ENCODE results near the gene IQSEC1.

The IQSEC1 gene

DNA sequence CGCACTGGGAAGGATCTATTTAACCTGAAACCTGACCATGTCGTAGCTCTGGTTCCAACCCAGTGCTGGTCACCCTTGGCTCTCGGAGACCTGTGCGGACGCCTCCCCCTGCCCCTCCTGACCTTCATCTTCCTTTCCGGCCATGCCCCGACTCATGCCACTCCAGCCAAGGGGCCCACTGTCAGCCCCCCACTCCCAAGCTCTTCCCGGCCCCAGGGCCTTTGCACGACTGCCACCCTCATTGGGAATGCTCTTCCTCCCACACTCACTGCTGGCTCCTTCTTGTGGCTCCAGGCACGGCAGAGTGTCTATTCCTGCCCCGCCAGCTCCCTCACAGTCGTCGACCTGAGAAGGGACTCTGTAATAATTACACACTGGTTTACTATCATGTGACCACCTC, 9.4 kb upstream of the IQSEC1 start:
- Mint-ChIP-seq H3K4me3 (no peak overlapping the region), H3K27ac (peak overlapping the region; percentile 77), H3K9me3 (no peaks in the 10 kb centered on the region), H3K27me3 (no peaks in the 10 kb centered on the region), H3K4me1 (peaks cover 72% of the 10 kb centered on the region), H3K36me3 (no peaks in the 10 kb centered on the region)
- no peak for ATAC-seq

DNA sequence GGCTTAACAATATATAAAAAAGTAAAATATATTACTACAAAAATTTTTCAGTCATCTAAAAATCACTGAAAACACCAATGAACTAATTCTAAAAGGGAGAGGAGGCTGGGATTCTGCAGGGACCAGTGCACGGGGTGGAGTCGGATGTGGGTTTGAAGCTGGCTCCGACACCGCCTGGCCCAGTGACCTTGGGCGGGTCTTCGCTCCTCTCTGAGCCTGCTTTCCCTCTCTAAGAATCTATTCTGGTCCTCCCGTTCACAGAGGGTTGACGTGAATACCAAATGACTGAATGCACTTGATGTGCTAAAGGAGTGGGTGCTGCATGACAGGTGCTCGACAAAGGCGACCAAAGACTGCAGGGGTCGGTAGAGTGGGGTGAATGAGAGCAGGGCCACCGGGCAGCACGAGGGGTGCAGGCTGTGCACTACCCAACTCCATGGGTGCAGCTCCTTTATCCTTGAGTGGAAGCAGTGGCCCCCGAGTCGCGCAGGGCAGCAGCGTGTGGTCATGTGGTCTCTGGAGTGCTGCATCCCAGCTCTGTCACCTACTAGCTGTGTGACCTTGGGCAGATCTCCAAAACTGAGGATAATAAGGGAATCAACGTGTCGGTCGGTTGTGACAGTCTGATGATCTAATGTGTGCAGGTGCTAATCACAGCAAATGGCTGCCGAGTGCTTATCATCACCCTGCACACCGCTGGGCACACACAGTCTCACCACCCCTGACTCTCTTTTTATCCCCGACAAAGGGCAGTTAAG, 8.6 kb upstream of the IQSEC1 start:
- Mint-ChIP-seq H3K36me3 (no peaks in the 10 kb centered on the region), H3K4me1 (peaks cover 67% of the 10 kb centered on the region), H3K27ac (peak overlapping the region; percentile 77), H3K27me3 (no peaks in the 10 kb centered on the region), H3K4me3 (no peak overlapping the region), H3K9me3 (no peaks in the 10 kb centered on the region)
- no peak for ATAC-seq

DNA sequence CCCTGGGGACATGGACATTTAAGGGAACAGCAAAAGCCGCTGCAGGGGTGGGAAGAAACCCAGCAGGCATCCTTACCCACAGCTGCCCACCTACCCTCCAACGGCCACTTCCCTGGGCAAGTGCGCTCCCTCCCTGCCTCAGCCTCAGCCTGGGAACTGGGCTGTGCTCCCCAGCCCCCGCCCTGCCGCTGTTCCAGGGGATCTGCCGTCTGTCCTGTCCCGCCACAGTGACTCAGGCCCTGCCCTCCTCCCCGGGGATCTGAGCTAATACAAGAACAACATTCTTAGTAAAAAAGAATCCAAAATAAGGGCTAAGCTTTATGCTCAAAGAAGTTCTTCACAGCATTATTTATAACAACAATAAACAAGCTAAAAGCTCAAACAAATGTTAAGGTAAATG, 7.4 kb upstream of the IQSEC1 start:
- H3K9me3 Mint-ChIP-seq: no peaks in the 10 kb centered on the region
- no peak overlapping the region for H3K4me3 Mint-ChIP-seq
- no peak overlapping the region for H3K27ac Mint-ChIP-seq
- H3K4me1 Mint-ChIP-seq: peaks cover 55% of the 10 kb centered on the region
- ATAC-seq: no peak
- H3K27me3 Mint-ChIP-seq: no peaks in the 10 kb centered on the region
- no peaks in the 10 kb centered on the region for H3K36me3 Mint-ChIP-seq

DNA sequence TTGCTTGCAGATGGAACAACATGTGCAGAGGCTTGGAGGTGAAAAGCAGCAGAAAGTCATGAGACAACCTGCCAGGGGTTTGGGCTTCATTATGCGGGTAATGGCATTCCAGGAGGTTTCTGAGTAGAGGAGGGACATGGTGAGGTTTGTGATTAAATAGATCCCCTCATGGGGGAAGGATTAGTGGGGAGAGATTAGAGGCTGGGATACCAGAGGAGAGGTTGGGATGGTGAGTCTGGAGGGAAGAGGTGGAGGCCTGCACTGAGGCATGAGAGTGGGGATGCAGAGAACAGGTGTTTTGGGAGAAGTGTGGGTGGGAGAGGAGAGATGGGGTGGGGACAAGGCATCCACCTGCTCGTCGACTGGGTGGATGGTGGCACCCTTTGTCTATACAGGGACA, 6.8 kb upstream of the IQSEC1 start:
- Mint-ChIP-seq H3K4me3 (no peak overlapping the region), H3K27me3 (no peaks in the 10 kb centered on the region), H3K4me1 (peaks cover 50% of the 10 kb centered on the region), H3K9me3 (no peaks in the 10 kb centered on the region), H3K36me3 (no peaks in the 10 kb centered on the region), H3K27ac (peak overlapping the region; percentile 3)
- no peak for ATAC-seq

DNA sequence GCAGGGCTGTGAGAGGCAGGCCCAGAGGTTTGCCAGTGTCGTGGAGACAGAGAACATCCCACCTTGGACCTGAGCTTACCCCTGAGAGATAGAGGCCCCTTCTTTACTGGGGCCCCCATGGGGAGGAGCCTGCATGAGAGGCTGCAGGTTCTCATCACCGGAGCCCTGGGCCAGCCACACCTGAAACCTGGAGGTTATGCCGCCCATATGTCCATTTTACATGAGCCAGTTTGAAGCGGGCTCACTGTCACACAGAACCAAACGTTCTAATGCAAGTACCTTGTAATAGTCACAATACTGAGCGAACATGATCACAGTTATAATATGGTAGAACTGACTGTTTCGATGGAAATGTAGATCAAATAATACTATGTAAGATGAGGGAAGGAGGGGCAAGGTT, 6.3 kb upstream of the IQSEC1 start:
- Mint-ChIP-seq H3K4me3 (no peak overlapping the region), H3K27ac (peak overlapping the region; percentile 3), H3K9me3 (no peaks in the 10 kb centered on the region), H3K36me3 (no peaks in the 10 kb centered on the region), H3K4me1 (peaks cover 46% of the 10 kb centered on the region), H3K27me3 (no peaks in the 10 kb centered on the region)
- no peak for ATAC-seq

DNA sequence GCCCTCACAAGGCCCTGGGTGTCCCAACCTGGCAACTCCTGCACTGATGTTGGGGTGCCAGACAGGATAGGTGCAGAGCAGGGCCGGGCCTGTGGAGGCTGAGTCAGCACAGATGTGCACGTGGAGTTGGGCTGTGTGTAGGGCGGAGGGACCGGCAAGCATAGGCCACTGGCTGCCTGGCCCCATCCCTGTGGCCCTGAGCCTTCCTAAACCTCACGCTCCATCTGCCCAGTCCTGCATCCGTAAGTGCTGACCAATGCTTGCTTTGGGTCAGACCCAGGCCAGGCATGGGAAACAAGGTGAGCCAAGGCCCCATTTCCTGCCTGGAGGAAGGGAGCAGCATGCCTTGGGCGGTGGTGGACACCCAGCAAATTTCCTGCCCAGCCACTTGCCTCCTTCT, 5.8 kb upstream of the IQSEC1 start:
- no peak for ATAC-seq
- H3K9me3 Mint-ChIP-seq: no peaks in the 10 kb centered on the region
- peaks cover 4% of the 10 kb centered on the region for H3K27me3 Mint-ChIP-seq
- H3K27ac Mint-ChIP-seq: no peak overlapping the region
- peaks cover 46% of the 10 kb centered on the region for H3K4me1 Mint-ChIP-seq
- no peak overlapping the region for H3K4me3 Mint-ChIP-seq
- no peaks in the 10 kb centered on the region for H3K36me3 Mint-ChIP-seq

DNA sequence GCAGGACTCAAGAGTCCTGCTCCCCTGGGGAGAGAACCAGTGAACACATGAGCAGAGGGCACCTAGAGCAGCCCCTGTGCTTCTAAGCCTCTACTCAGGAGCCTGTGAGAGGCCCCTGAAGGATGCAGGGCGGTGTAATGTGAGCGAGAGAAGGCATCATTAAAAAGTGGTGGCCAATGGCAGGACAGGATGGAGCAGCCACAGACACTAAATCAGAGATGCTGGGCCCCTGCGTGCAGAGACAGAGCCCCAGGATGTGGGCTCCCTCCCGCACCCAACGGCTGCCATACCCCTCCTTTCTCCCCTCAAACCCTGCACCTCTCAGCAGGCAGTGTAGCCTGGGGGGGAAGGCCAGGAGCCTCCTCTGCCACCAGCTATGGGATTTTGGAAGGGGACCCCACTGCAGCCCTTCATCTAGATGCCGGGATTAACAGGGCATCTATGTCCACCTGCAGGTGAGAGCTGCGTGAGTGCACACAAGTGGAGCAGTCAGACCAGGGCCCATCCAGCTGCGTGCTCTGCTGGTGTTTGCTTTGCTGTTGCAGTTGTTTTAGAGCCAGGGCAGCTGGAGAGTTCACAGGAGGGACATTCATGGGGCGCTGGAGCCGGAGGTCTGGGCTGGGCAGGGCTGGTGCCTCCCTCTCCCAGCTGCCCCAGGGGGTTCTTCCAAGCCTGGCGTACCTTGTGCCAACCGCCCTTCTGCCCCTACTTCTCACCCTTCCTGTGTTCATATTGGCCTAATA, 5.1 kb upstream of the IQSEC1 start:
- peaks cover 46% of the 10 kb centered on the region for H3K4me1 Mint-ChIP-seq
- H3K36me3 Mint-ChIP-seq: no peaks in the 10 kb centered on the region
- H3K27ac Mint-ChIP-seq: no peak overlapping the region
- peaks cover 9% of the 10 kb centered on the region for H3K27me3 Mint-ChIP-seq
- H3K4me3 Mint-ChIP-seq: no peak overlapping the region
- no peaks in the 10 kb centered on the region for H3K9me3 Mint-ChIP-seq
- no peak for ATAC-seq

DNA sequence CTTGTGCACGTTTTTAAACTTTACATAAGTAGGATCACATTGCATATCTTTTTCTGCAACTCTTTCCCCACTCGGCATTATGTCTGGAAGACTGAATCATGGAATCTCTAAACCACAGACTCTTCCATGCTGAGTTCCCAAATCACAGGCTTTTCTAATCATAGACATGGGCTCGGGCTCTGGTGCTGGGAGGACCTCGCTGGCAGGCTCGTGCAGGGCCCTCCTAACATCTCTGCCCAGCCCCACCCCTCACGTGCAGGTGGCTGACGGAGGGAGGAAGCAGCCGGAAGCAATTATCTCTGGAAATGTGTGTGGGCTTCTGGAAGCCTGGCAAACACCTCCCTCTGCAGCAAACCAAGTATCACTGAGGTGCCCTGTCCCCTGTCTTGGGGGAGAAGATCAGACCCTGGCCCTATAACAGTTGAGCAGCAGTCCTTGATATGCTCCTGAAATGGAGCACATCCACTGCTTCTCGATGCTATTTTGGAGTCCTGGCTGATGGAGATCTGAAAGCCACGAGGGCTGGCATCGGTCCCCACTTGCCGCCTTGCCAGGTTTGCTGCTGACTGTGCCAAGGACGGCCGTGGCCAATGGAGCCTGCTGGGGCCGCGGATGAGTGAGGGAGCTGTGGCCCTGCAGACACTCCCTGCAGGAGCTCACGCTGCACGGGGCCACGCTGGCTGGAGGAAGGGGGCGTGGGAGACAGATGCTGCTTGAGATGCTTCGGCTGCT, 4.4 kb upstream of the IQSEC1 start:
- Mint-ChIP-seq H3K4me3 (no peak overlapping the region), H3K36me3 (no peaks in the 10 kb centered on the region)
- no peak for ATAC-seq

DNA sequence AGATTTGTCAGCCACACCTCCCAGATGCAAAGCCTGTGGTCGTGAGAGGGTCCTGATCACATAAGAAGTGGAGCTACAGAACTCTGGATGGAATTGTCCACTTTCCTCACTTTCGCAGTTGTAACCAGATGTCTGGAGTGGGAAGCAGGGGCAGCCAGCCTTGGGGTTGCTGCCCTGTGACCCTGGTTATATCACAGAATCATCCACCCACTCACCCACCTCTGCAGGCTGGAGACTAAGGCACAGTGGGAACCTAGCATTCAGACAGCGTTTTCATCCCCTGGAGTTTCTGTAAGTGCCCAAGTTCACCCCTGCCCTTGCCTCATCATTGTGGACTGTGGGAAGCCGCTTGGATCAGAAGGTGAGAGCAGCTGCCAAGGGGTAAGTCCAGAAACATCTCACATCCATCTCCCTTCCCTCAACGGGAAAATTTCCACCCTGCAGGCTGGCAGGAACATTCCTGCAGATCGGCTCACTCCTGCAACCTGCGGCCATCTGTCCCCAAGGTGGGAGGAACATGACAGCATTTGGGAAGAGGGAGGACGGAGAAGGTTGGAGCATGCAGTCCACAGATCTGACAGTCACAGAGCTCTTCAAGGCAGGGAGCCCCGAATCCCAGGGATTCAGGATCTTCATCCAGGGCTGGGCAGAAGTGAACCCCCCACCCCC, 2.9 kb upstream of the IQSEC1 start:
- Mint-ChIP-seq H3K4me3 (no peak overlapping the region), H3K4me1 (peaks cover 48% of the 10 kb centered on the region), H3K27me3 (peaks cover 9% of the 10 kb centered on the region), H3K36me3 (no peaks in the 10 kb centered on the region), H3K27ac (no peak overlapping the region), H3K9me3 (no peaks in the 10 kb centered on the region)
- ATAC-seq: no peak

More for the DNA sequence above, 4.4 kb upstream of the IQSEC1 start:
- no peak overlapping the region for H3K27ac Mint-ChIP-seq
- peaks cover 9% of the 10 kb centered on the region for H3K27me3 Mint-ChIP-seq
- no peaks in the 10 kb centered on the region for H3K9me3 Mint-ChIP-seq
- H3K4me1 Mint-ChIP-seq: peaks cover 43% of the 10 kb centered on the region

DNA sequence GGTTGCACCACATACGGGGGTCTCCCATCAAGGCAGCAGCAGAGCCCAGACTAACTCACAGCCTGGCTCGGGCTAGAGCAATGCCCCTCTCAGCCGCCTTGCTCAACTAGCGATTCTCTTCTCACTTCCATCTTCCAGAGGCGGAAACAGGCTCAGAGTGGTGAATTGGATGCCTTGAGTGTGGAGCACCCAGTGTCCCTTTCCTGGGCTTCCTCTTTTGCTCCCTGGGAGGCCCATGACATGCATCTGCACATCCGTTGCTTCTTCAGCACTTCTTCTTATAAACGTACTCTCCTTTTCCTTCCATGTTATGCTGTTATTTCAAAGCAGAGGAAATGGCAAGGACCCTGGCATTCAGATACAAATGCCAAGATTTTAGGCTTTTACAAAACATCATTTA, 2.1 kb upstream of the IQSEC1 start:
- Mint-ChIP-seq H3K4me1 (peaks cover 54% of the 10 kb centered on the region), H3K9me3 (no peaks in the 10 kb centered on the region), H3K4me3 (no peak overlapping the region), H3K36me3 (no peaks in the 10 kb centered on the region), H3K27ac (no peak overlapping the region), H3K27me3 (peaks cover 9% of the 10 kb centered on the region)
- ATAC-seq: no peak

DNA sequence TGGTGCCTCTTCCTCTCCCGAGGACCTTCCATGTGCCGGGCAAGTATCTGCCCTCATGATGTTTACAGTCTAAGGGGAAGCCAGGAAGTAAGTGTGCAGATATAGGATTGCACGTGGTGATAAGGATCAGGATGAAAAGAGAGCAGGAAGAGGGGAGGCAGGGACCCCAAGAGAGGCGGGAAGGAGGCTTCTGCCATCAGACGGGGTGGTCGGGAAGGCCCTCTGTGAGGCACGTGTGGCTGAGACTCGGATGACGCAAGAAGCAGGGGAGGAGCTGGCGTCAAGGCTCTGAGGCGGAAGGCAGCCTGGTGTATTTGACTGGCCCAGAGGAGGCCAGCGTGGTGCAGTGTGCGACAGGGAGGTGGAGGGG, 762 bp upstream of the IQSEC1 start:
- Mint-ChIP-seq H3K4me1 (peaks cover 58% of the 10 kb centered on the region), H3K27me3 (peaks cover 9% of the 10 kb centered on the region), H3K36me3 (no peaks in the 10 kb centered on the region), H3K9me3 (no peaks in the 10 kb centered on the region), H3K27ac (peak overlapping the region; percentile 85), H3K4me3 (peak overlapping the region; percentile 88)
- ATAC-seq: no peak

DNA sequence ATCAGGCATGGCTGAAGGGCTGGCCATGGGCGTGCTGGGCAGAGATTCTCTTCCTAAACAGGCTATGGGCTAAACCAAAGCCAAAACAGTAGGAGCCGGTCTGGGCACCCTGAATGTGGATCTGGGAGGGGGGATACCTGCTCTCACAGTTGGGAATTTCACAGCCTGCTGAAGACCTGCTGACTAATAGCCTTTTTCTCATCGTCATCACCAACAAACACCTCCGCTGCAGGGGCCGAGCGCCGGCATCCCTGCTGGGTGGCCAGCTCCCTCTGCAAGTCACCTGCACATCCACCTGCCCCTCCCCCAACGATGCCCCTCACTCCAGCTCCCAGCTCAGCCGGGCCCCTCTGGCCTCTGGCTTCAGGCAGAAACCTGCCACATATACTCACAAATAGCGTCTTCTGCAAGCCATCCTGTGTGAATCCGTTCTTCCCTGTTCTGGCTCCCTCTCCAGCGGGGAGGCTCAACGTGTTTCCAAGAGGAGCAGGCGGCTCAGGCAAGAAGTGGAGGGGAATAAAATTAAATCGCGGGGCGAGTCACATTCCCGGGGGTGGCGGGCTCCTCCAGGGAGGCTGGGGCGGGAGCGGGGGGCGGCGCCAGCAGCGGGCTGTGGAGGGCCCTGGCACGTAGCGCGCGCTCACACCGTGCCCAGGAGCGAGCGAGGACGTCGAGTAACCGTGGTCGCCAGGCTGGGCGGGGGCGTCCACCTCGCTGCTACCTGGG, 466 bp downstream of the IQSEC1 start:
- ATAC-seq: peak; percentile 70
- H3K9me3 Mint-ChIP-seq: no peaks in the 10 kb centered on the region
- H3K27ac Mint-ChIP-seq: peak overlapping the region; percentile 85
- peaks cover 64% of the 10 kb centered on the region for H3K4me1 Mint-ChIP-seq
- H3K27me3 Mint-ChIP-seq: peaks cover 9% of the 10 kb centered on the region
- H3K4me3 Mint-ChIP-seq: peak overlapping the region; percentile 88
- peaks cover 5% of the 10 kb centered on the region for H3K36me3 Mint-ChIP-seq

DNA sequence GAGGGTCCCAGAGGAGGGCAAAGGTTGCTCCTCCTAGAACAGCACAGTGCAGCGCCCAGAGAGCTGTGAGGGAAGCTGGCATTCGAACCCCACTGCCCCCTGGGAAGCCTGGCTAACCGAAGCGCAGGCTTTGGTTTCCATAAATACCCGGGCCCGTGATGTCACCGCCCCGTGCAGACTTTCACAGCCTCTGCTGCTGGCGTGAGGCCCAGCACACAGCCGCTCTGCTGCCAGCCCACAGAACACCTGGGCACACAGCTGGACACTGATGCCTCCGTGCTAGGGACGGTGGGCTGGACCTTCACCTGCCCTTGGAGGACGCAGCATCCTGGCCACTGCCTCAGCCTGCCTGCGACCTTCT, 1.0 kb downstream of the IQSEC1 start:
- Mint-ChIP-seq H3K4me1 (peaks cover 60% of the 10 kb centered on the region), H3K9me3 (no peaks in the 10 kb centered on the region), H3K36me3 (peaks cover 5% of the 10 kb centered on the region), H3K27me3 (peaks cover 9% of the 10 kb centered on the region), H3K27ac (peak overlapping the region; percentile 85), H3K4me3 (peak overlapping the region; percentile 88)
- peak; percentile 76 for ATAC-seq

DNA sequence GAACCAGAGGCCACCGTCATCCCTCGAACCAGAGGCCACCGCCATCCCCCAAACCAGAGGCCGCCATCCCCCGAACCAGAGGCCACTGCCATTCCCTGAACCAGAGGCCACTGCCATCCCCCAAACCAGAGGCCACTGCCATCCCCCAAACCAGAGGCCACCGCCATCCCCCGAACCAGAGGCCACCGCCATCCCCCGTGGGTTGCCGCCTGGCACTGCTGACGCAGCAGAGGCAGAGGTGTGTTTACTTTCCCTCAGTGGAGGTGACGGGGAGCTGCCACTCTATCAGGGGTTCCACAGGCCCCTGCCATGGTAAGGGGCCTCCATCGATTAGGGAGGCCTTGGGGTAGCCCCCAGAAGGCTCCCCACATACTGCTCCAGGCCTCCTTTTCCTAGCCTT, 1.5 kb downstream of the IQSEC1 start:
- Mint-ChIP-seq H3K27ac (peak overlapping the region; percentile 85), H3K27me3 (peaks cover 9% of the 10 kb centered on the region), H3K4me1 (peaks cover 65% of the 10 kb centered on the region), H3K9me3 (no peaks in the 10 kb centered on the region), H3K4me3 (peak overlapping the region; percentile 88), H3K36me3 (peaks cover 5% of the 10 kb centered on the region)
- ATAC-seq: no peak

Measured in stimulated activated memory B cell treated with anti-CD40 and anti-IgM and Interleukin-4, amounts not matched to agents 10 μg/mL and 1 μg/mL and 100 μg/mL, for 72 hours (primary cell).